Fibroblast of lung (primary cell): ENCODE measurements around the gene DNM3. TPM values are rescaled to one million over a fixed set of nuclear protein-coding genes. Genes with fewer than 3 reads are reported as not detected.

ENCODE experiments used
- DNase-seq, 2 donors: peaks; one replicate each; pipeline versions ENCODE4 v3.0.0 to v3.0.0-alpha.2; 2010; ENCODE audit warnings: low read depth in 2 of 2
- H2AFZ ChIP-seq: 2 replicates; pipeline ENCODE4 v1.5.1; 2012; ENCODE audit warnings: low read length, control low read depth, inconsistent platforms
- H3K27ac ChIP-seq: 2 replicates; pipeline ENCODE4 v1.5.1; 2011; ENCODE audit warnings: low read length, control low read depth; ENCODE audit not compliant: insufficient read depth
- H3K27me3 ChIP-seq: 2 replicates; pipeline ENCODE4 v1.5.1; 2011; ENCODE audit warnings: mild to moderate bottlenecking, low read length; ENCODE audit not compliant: control insufficient read depth, insufficient read depth
- H3K36me3 ChIP-seq: 2 replicates; pipeline ENCODE4 v1.5.1; 2011; ENCODE audit warnings: low read length; ENCODE audit not compliant: control insufficient read depth, insufficient read depth
- H3K4me1 ChIP-seq: 2 replicates; pipeline ENCODE4 v1.5.1; 2011; ENCODE audit warnings: low read length; ENCODE audit not compliant: control insufficient read depth, insufficient read depth; ENCODE audit errors: extremely low read depth
- H3K4me2 ChIP-seq: 2 replicates; pipeline ENCODE4 v1.5.1; 2011; ENCODE audit warnings: low read length, control low read depth; ENCODE audit not compliant: insufficient read depth; ENCODE audit errors: extremely low read depth
- H3K4me3 ChIP-seq, 4 experiments: fragments of 200-600 bp in 1 of 4; sonication (generic) in 1 of 4; replicated peaks in 1 of 4; 2 replicates each; pipeline ENCODE4 v1.5.1; 2011 to 2016; ENCODE audit warnings: low read length in 4 of 4, low read depth in 3 of 4, mild to moderate bottlenecking in 3 of 4, control low read depth in 2 of 4, inconsistent platforms in 1 of 4, mixed read lengths in 1 of 4; ENCODE audit not compliant: insufficient read depth in 1 of 4; ENCODE audit errors: control extremely low read depth in 1 of 4
- H3K79me2 ChIP-seq: 2 replicates; pipeline ENCODE4 v1.5.1; 2012; ENCODE audit warnings: mild to moderate bottlenecking, low read length, inconsistent platforms; ENCODE audit not compliant: control insufficient read depth, insufficient read depth
- H3K9ac ChIP-seq: 2 replicates; pipeline ENCODE4 v1.5.1; 2011; ENCODE audit warnings: mild to moderate bottlenecking, low read length, control low read depth; ENCODE audit not compliant: insufficient read depth
- H3K9me3 ChIP-seq: 2 replicates; pipeline ENCODE4 v1.5.1; 2012; ENCODE audit warnings: low read depth, low read length; ENCODE audit not compliant: control insufficient read depth, insufficient read depth
- H4K20me1 ChIP-seq: 2 replicates; pipeline ENCODE4 v1.5.1; 2011; ENCODE audit warnings: low read length; ENCODE audit not compliant: control insufficient read depth, insufficient read depth; ENCODE audit errors: extremely low read depth
- EZH2 ChIP-seq: IDR thresholded peaks from 2 replicates; pipeline ENCODE4 v1.5.1; 2012; ENCODE audit warnings: low read length, control low read depth, mild to moderate bottlenecking; ENCODE audit errors: missing control alignments
- polyA plus RNA-seq, 2 donors: library from polyadenylated mRNA; depleted of rRNA in 1 of 2; stranded (reverse) in 1 of 2; unstranded in 1 of 2; fragments of >200 nt; gene quantifications; 2 replicates each; pipeline ENCODE4 v1.2.1, GENCODE V29; 2011 to 2012; ENCODE audit warnings: missing spikeins in 1 of 2
- total RNA-seq: library from RNA; depleted of rRNA; stranded (reverse); fragments of >200 nt; gene quantifications from 2 replicates; pipeline ENCODE4 v1.2.1, GENCODE V29; 2014
- TF ChIP-seq, protein P1 (sequence below), 2 donors: IDR thresholded peaks in 1 of 2; conservative IDR thresholded peaks in 1 of 2; 1 replicate in 1 of 2; 2 replicates in 1 of 2; pipeline ENCODE4 v1.5.1; 2011 to 2012; ENCODE audit warnings: low read length in 2 of 2, control low read depth in 1 of 2, inconsistent platforms in 1 of 2, low read depth in 1 of 2, mild to moderate bottlenecking in 1 of 2

DNM3 gene
- total and polyA plus RNA-seq, 2 donors (not counting 1 experiment from before 2014, with no cell fraction given), result 1.6 to 3.6 TPM

DNA sequence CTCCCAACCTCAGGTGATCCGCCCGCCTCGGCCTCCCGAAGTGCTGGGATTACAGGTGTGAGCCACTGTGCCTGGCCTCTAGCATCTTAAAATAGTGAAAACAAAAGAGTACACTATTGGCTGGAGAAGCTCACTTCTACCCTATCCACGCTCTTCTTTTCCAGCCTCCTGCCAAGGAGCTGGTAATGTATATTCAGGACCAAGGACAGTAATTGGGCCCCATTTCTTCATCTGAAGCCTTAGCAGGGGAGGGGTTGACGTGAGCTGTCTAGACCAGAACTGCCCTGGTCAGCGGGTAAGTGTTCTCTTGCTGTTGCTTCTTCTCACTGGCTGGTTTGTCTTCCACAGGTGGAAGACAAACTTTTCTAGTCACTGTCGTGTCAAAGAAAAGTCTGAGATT lies 70.2 kb downstream of the DNM3 start:
- H3K4me3 ChIP-seq, result no peak overlapping the region
- no peak for TF ChIP-seq EZH2
- TF ChIP-seq, protein P1, sequence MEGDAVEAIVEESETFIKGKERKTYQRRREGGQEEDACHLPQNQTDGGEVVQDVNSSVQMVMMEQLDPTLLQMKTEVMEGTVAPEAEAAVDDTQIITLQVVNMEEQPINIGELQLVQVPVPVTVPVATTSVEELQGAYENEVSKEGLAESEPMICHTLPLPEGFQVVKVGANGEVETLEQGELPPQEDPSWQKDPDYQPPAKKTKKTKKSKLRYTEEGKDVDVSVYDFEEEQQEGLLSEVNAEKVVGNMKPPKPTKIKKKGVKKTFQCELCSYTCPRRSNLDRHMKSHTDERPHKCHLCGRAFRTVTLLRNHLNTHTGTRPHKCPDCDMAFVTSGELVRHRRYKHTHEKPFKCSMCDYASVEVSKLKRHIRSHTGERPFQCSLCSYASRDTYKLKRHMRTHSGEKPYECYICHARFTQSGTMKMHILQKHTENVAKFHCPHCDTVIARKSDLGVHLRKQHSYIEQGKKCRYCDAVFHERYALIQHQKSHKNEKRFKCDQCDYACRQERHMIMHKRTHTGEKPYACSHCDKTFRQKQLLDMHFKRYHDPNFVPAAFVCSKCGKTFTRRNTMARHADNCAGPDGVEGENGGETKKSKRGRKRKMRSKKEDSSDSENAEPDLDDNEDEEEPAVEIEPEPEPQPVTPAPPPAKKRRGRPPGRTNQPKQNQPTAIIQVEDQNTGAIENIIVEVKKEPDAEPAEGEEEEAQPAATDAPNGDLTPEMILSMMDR (conservative IDR thresholded peaks at IDR 0.05 in 1 of 2, IDR thresholded peaks at IDR 0.05 in 1 of 2; ENCODE audit: low read depth in 1 of 2, low read length in 2 of 2), result no peak
- no peak overlapping the region for H2AFZ ChIP-seq
- DNase-seq, result peak in 1 of 2 donors; percentile 10
- no peak overlapping the region for H3K27ac ChIP-seq
- no peak overlapping the region for H3K9ac ChIP-seq
- no peaks in the 10 kb centered on the region for H3K4me1 ChIP-seq
- no peaks in the 10 kb centered on the region for H3K9me3 ChIP-seq
- H3K27me3 ChIP-seq, result no peaks in the 10 kb centered on the region
- no peaks in the 10 kb centered on the region for H4K20me1 ChIP-seq
- H3K36me3 ChIP-seq, result no peaks in the 10 kb centered on the region
- no peak overlapping the region for H3K4me2 ChIP-seq
- H3K79me2 ChIP-seq, result no peaks in the 10 kb centered on the region

DNA sequence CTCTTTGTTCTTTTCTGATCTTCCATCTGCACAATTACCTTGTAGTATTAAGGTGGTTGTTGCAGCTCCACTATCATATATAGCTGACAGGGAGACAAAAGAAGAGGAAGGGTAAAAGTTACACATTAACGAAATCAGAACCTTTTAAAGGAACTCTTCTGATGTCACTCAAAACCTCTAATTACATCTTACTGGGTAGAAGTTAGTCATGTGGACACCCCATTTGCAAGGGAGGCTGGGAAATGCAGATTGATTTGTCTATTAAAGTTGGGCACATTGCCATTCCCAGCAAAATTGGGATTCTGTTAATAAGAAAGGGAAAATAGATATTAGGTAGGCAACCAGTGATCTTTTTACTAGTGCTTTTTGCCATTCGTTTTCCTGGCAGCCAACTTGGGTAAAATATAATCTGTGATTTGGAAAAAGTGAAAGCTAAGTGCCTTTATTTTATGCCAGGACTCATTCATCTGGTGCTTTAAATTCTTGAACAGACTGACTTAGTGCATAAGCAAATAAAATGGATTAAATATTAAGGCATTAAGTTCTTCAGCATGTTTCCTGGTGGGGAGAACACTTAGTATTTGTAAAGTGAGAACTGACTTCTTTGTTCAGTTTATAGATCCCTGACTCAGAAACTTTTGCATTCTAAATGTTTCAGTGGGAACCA lies 71.3 kb downstream of the DNM3 start:
- no peak overlapping the region for H3K4me3 ChIP-seq
- H3K4me1 ChIP-seq, result no peaks in the 10 kb centered on the region
- no peak for DNase-seq
- no peaks in the 10 kb centered on the region for H3K27me3 ChIP-seq
- no peak overlapping the region for H3K4me2 ChIP-seq
- no peak overlapping the region for H2AFZ ChIP-seq
- H3K9ac ChIP-seq, result no peak overlapping the region
- H3K36me3 ChIP-seq, result no peaks in the 10 kb centered on the region
- TF ChIP-seq EZH2, result no peak
- TF ChIP-seq, protein P1 (conservative IDR thresholded peaks at IDR 0.05 in 1 of 2, IDR thresholded peaks at IDR 0.05 in 1 of 2; ENCODE audit: low read depth in 1 of 2, low read length in 2 of 2), result no peak
- H3K27ac ChIP-seq, result no peak overlapping the region
- H3K79me2 ChIP-seq, result no peaks in the 10 kb centered on the region
- no peaks in the 10 kb centered on the region for H4K20me1 ChIP-seq
- no peaks in the 10 kb centered on the region for H3K9me3 ChIP-seq

DNA sequence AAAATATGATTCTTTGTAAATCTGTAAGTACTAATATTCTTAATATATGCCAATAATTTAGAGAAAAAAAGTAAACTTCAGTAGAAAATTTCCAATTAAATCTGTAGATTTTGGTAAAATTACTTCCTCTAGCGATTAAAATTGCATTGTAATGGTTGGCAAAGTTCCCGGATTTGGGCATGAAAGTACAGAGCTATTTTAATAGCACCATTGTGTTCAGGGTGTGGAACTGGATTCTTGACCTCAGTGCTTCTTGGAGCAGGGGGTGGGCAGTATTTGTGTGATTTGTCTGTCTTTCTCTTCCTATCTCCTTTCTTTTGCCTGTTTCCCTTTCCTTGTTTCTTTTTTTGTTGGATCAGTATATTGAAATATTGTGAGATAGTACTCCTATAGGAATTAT lies 72.1 kb downstream of the DNM3 start:
- Histone ChIP-seq H4K20me1 (no peaks in the 10 kb centered on the region), H3K27me3 (no peaks in the 10 kb centered on the region), H3K9ac (no peak overlapping the region), H3K4me3 (no peak overlapping the region), H2AFZ (no peak overlapping the region), H3K4me1 (no peaks in the 10 kb centered on the region), H3K36me3 (no peaks in the 10 kb centered on the region), H3K79me2 (no peaks in the 10 kb centered on the region), H3K27ac (no peak overlapping the region), H3K4me2 (no peak overlapping the region), H3K9me3 (no peaks in the 10 kb centered on the region)
- DNase-seq, result peak; percentile 24 to 27
- no peak for TF ChIP-seq EZH2
- TF ChIP-seq, protein P1 (conservative IDR thresholded peaks at IDR 0.05 in 1 of 2, IDR thresholded peaks at IDR 0.05 in 1 of 2; ENCODE audit: low read depth in 1 of 2, low read length in 2 of 2), result no peak
